A673 (cell line): Measurements from ENCODE around the gene KANK3.

Source experiments
- CTCF ChIP-seq: fragments of 300-800, 200-600 bp; sonication (generic); conservative IDR thresholded peaks from 2 replicates; pipeline ENCODE4 v1.5.1; 2017; ENCODE audit warnings: low read depth, mild to moderate bottlenecking, antibody characterized with exemption, low read length, moderate library complexity, mixed read lengths
- EZH2 ChIP-seq: fragments of 200-600 bp; sonication (generic); IDR thresholded peaks from 2 replicates; pipeline ENCODE4 v1.6.1; 2017; ENCODE audit warnings: borderline replicate concordance, low read depth, mild to moderate bottlenecking, mixed read lengths, antibody characterized with exemption, low read length; ENCODE audit not compliant: poor library complexity, severe bottlenecking

GRCh38 chr19:8343483-8343844 lies 402 bp upstream of the KANK3 start:
- no peak for TF ChIP-seq CTCF
- TF ChIP-seq EZH2: no peak
